HepG2 (cell line): ENCODE results near the gene BCL7A. TPM values are rescaled to one million over a fixed set of nuclear protein-coding genes. Genes with fewer than 3 reads are reported as not detected.

Experiments used
- ATAC-seq: fragments of 200-7000 bp; cut with Tn5 transposase; 3 replicates; pipeline ENCODE4 v1.9.1; 2020; ENCODE audit warnings: mild to moderate bottlenecking, moderate library complexity
- BruUV-seq: library from RNA; stranded (reverse); fragments of 400-500 nt; replicated peaks from 2 replicates; lab custom pipeline; 2021; lab: Mats Ljungman, UMichigan
- CTCF ChIA-PET: fragments of 300-600 bp; formaldehyde crosslinking; extraction: SDS; loops from one replicate; lab custom pipeline; 2021; ENCODE audit warnings: low total read pairs, inconsistent platforms, low intra/inter-chr PET ratio; lab: Yijun Ruan, JAX
- POLR2A ChIA-PET: fragments of 350-600 bp; sonication (Branson Sonifier 250); formaldehyde crosslinking; loops from one replicate; lab custom pipeline; 2020; ENCODE audit warnings: antibody characterized with exemption, inconsistent platforms; lab: Yijun Ruan, JAX
- DNase-seq: peaks from one replicate; pipeline ENCODE4 v3.0.0-alpha.2; 2015; ENCODE audit warnings: low spot score
- FAIRE-seq: peaks from 3 replicates; lab custom pipeline; 2011; peaks lifted over from hg19 to GRCh38; lab: Jason Lieb, UNC
- H2AFZ ChIP-seq: one replicate; pipeline ENCODE4 v1.6.1; 2011; ENCODE audit warnings: low read length, inconsistent platforms
- H3K27ac ChIP-seq: fragments of 300-600 bp; 3 replicates; pipeline ENCODE4 v1.8.0; 2011; ENCODE audit warnings: mixed run types, mild to moderate bottlenecking, mixed read lengths, low read length, inconsistent platforms; ENCODE audit not compliant: insufficient read depth; ENCODE audit errors: extremely low read length
- H3K27me3 ChIP-seq, 2 experiments: fragments of 200-600 bp in 1 of 2; 2 replicates in 1 of 2; 3 replicates in 1 of 2; pipeline versions ENCODE4 v1.6.0 to v1.8.0; 2011; ENCODE audit warnings: low read length in 2 of 2, mild to moderate bottlenecking in 2 of 2, moderate library complexity in 2 of 2, inconsistent platforms in 1 of 2; ENCODE audit not compliant: insufficient read depth in 2 of 2, control insufficient read depth in 1 of 2
- H3K36me3 ChIP-seq, 2 experiments: fragments of 200-600 bp in 1 of 2; replicated peaks in 1 of 2; 2 replicates in 1 of 2; 3 replicates in 1 of 2; pipeline versions ENCODE4 v1.5.1 to v1.8.0; 2011; ENCODE audit warnings: low read length in 2 of 2, inconsistent platforms in 1 of 2; ENCODE audit not compliant: insufficient read depth in 2 of 2, control insufficient read depth in 1 of 2
- H3K4me1 ChIP-seq: 2 replicates; pipeline ENCODE4 v1.5.1; 2012; ENCODE audit warnings: low read length, inconsistent platforms; ENCODE audit not compliant: insufficient read depth
- H3K4me2 ChIP-seq: 2 replicates; pipeline ENCODE4 v1.6.0; 2011; ENCODE audit warnings: low read depth, low read length, inconsistent platforms
- H3K4me3 ChIP-seq, 3 experiments: fragments of 200-600 bp in 1 of 3; sonication (generic), shearing (Covaris generic) in 1 of 3; replicated peaks in 1 of 3; 2 replicates each; pipeline ENCODE4 v1.5.1; 2011 to 2016; ENCODE audit warnings: low read length in 3 of 3, inconsistent platforms in 2 of 3, low read depth in 2 of 3, mild to moderate bottlenecking in 2 of 3, control low read depth in 1 of 3, mixed read lengths in 1 of 3; ENCODE audit not compliant: insufficient read depth in 1 of 3
- H3K79me2 ChIP-seq: one replicate; pipeline ENCODE4 v1.6.1; 2011; ENCODE audit warnings: low read length, inconsistent platforms; ENCODE audit not compliant: insufficient read depth
- H3K9ac ChIP-seq: 2 replicates; pipeline ENCODE4 v1.6.0; 2011; ENCODE audit warnings: mild to moderate bottlenecking, low read depth, low read length, inconsistent platforms; ENCODE audit not compliant: insufficient read depth
- H3K9me3 ChIP-seq: 2 replicates; pipeline ENCODE4 v1.5.1; 2012; ENCODE audit warnings: mild to moderate bottlenecking, low read length
- H4K20me1 ChIP-seq: 2 replicates; pipeline ENCODE4 v1.6.0; 2011; ENCODE audit warnings: inconsistent platforms, mild to moderate bottlenecking, low read length, moderate library complexity; ENCODE audit not compliant: insufficient read depth
- KLF9 ChIP-seq: IDR thresholded peaks from 2 replicates; pipeline ENCODE4 v1.6.1; 2016; ENCODE audit warnings: low read depth
- NRL ChIP-seq: sonication (generic); formaldehyde crosslinking; IDR thresholded peaks from 2 replicates; pipeline ENCODE4 v1.5.0; 2020; ENCODE audit warnings: missing genetic modification reagents, mild to moderate bottlenecking, moderate library complexity, borderline replicate concordance
- RBM22 ChIP-seq: fragments of 200-400 bp; formaldehyde crosslinking; optimal IDR thresholded peaks from 2 replicates; pipeline ENCODE3; 2017; ENCODE audit warnings: mild to moderate bottlenecking, low read length, moderate library complexity
- RBM39 ChIP-seq: fragments of 200-400 bp; formaldehyde crosslinking; IDR thresholded peaks from one replicate; pipeline ENCODE4 v1.6.1; 2018; ENCODE audit warnings: antibody characterized with exemption, mild to moderate bottlenecking, low read depth, low read length; ENCODE audit not compliant: poor library complexity, severe bottlenecking
- RORA ChIP-seq: sonication (generic); formaldehyde crosslinking; IDR thresholded peaks from 2 replicates; pipeline ENCODE4 v1.5.0; 2020; ENCODE audit warnings: mild to moderate bottlenecking, missing genetic modification reagents, moderate library complexity
- SNAPC2 ChIP-seq: sonication (generic); formaldehyde crosslinking; IDR thresholded peaks from 2 replicates; pipeline ENCODE4 v1.8.1; 2022; ENCODE audit warnings: mild to moderate bottlenecking, missing genetic modification reagents
- ZNF333 ChIP-seq: sonication (generic); formaldehyde crosslinking; IDR thresholded peaks from 2 replicates; pipeline ENCODE4 v1.4.0; 2020; ENCODE audit warnings: mild to moderate bottlenecking, missing genetic modification reagents, borderline replicate concordance
- ZNF549 ChIP-seq: sonication (generic); formaldehyde crosslinking; IDR thresholded peaks from 2 replicates; pipeline ENCODE4 v1.5.0; 2020; ENCODE audit warnings: missing genetic modification reagents
- ZNF609 ChIP-seq: sonication (generic); formaldehyde crosslinking; IDR thresholded peaks from 2 replicates; pipeline ENCODE4 v1.4.0; 2020; ENCODE audit warnings: mild to moderate bottlenecking, missing genetic modification reagents, borderline replicate concordance
- ZNF879 ChIP-seq: sonication (generic); formaldehyde crosslinking; IDR thresholded peaks from 2 replicates; pipeline ENCODE4 v1.8.1; 2023; ENCODE audit warnings: missing genetic modification reagents
- ZNF891 ChIP-seq: sonication (generic); formaldehyde crosslinking; IDR thresholded peaks from 2 replicates; pipeline ENCODE4 v1.5.0; 2020; ENCODE audit warnings: mild to moderate bottlenecking, missing genetic modification reagents
- WGBS: methylation state at CpG from one replicate; pipeline ENCODE4 v1.1.6; 2017; ENCODE audit warnings: low lambda C conversion rate; 5-methylcytosine and 5-hydroxymethylcytosine counted together
- in situ Hi-C: cut with HindIII; loops from 2 replicates; pipeline ENCODE4 v1.10.0; 2017; ENCODE audit warnings: low pct_unique_long_range_greater_than_20kb; ENCODE audit not compliant: extremely low pct_ligation_motif_present
- intact Hi-C: fragments of 100-400 bp; cut with micrococcal nuclease; formaldehyde crosslinking; loops from one replicate; pipeline ENCODE4 v1.10.0; 2022; ENCODE audit not compliant: unreplicated experiment
- polyA plus RNA-seq, 8 experiments: library from polyadenylated mRNA; depleted of rRNA in 3 of 8; stranded (reverse) in 7 of 8; unstranded in 1 of 8; fragments of >200 nt; fragmentation: Illumina TruSeq in 4 of 8; extraction: Trizol in 4 of 8; gene quantifications; 2 replicates each; pipeline versions ENCODE4 v1.2.1 to v1.2.3, GENCODE V29; 2011 to 2016; ENCODE audit warnings: low read depth in 4 of 8, missing spikeins in 1 of 8, mixed read lengths in 1 of 8; ENCODE audit not compliant: insufficient read depth in 1 of 8
- total RNA-seq, 5 experiments: library from RNA; depleted of rRNA; stranded (reverse); fragments of >200 nt; fragmentation: Illumina TruSeq; extraction: Trizol; gene quantifications; 2 replicates each; pipeline ENCODE4 v1.2.3, GENCODE V29; 2016; ENCODE audit warnings: low read depth in 1 of 5
- TF ChIP-seq, protein P1 (sequence below): sonication (generic); formaldehyde crosslinking; IDR thresholded peaks from 2 replicates; pipeline ENCODE4 v1.5.0; 2020; ENCODE audit warnings: missing genetic modification reagents, mild to moderate bottlenecking, borderline replicate concordance
- TF ChIP-seq, protein P2 (sequence below): sonication (generic); formaldehyde crosslinking; IDR thresholded peaks from 2 replicates; pipeline ENCODE4 v1.4.0; 2020; ENCODE audit warnings: low read depth, missing genetic modification reagents

Gene BCL7A
- total and polyA plus RNA-seq, 2 of the 13 experiments (the other 11 are each of a cell fraction or from before 2014, with no cell fraction given): 4.1 to 6.2 TPM

DNA sequence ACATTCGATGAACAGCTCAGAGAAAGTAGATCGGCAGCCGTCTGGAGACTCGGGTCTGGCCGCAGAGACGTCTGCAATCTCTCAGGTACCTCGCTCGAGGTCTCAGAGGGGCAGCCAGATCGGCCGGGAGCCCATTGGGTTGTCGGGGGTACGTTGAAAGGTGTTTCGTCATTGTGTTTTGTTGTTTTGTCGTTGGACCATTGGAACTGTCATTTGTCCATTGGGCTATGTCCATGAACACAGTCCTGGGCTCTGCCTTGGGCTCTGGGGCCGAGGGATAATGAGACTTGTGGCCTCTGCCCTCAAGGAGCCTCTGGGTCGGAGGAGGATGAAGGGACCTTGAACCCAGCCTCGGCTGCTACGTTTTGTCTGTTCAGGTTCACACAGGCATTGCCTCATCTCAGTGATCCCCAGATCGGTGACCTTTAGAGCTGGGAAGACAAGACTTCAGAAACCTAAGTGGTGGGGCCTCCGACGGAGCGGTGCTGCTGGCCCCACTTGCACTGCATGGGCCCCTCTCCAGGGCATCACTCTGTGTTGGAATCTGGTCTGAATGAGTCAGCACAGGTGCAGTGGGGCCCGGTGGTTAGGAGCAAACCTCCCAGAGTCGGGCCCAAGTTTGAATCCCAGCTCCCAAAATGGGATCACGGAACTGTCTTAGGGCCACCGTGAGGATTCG lies 33.3 kb downstream of the BCL7A start:
- in situ Hi-C loops: loop anchor here (5.0 to 10.0 kb wide), 2 partner anchors 67 to 130 kb away; partner anchors contain the start of gene LRRC43
- intact Hi-C loops: loop anchor here (1.0 to 2.0 kb wide), 2 partner anchors 68 to 136 kb away; no protein-coding TSS in a partner anchor
- no peak for ATAC-seq
- TF ChIP-seq RBM22 (no peak), ZNF891 (CRISPR knock-in tag) (peak; percentile 46; the same call in 1 of the 2 replicates), ZNF609 (CRISPR knock-in tag) (no peak), NRL (CRISPR knock-in tag) (peak; percentile 12; the same call in 1 of the 2 replicates), ZNF333 (CRISPR knock-in tag) (no peak), KLF9 (CRISPR knock-in tag) (no peak), RORA (CRISPR knock-in tag) (no peak), ZNF879 (no peak), ZNF549 (CRISPR knock-in tag) (no peak), RBM39 (peak; percentile 11), SNAPC2 (CRISPR knock-in tag) (0 out of 2 replicates have a peak, but pooled peaks have one; percentile 4)
- TF ChIP-seq, protein P1, sequence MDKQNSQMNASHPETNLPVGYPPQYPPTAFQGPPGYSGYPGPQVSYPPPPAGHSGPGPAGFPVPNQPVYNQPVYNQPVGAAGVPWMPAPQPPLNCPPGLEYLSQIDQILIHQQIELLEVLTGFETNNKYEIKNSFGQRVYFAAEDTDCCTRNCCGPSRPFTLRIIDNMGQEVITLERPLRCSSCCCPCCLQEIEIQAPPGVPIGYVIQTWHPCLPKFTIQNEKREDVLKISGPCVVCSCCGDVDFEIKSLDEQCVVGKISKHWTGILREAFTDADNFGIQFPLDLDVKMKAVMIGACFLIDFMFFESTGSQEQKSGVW (CRISPR knock-in tag): no peak
- TF ChIP-seq, protein P2, sequence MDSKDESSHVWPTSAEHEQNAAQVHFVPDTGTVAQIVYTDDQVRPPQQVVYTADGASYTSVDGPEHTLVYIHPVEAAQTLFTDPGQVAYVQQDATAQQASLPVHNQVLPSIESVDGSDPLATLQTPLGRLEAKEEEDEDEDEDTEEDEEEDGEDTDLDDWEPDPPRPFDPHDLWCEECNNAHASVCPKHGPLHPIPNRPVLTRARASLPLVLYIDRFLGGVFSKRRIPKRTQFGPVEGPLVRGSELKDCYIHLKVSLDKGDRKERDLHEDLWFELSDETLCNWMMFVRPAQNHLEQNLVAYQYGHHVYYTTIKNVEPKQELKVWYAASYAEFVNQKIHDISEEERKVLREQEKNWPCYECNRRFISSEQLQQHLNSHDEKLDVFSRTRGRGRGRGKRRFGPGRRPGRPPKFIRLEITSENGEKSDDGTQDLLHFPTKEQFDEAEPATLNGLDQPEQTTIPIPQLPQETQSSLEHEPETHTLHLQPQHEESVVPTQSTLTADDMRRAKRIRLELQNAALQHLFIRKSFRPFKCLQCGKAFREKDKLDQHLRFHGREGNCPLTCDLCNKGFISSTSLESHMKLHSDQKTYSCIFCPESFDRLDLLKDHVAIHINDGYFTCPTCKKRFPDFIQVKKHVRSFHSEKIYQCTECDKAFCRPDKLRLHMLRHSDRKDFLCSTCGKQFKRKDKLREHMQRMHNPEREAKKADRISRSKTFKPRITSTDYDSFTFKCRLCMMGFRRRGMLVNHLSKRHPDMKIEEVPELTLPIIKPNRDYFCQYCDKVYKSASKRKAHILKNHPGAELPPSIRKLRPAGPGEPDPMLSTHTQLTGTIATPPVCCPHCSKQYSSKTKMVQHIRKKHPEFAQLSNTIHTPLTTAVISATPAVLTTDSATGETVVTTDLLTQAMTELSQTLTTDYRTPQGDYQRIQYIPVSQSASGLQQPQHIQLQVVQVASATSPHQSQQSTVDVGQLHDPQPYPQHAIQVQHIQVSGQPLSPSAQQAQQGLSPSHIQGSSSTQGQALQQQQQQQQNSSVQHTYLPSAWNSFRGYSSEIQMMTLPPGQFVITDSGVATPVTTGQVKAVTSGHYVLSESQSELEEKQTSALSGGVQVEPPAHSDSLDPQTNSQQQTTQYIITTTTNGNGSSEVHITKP: no peak

More for the DNA sequence above, 33.3 kb downstream of the BCL7A start:
- FAIRE-seq: no peak
- Histone ChIP-seq H2AFZ (no peak overlapping the region), H3K27ac (no peak overlapping the region), H3K4me3 (no peak overlapping the region), H3K9me3 (no peaks in the 10 kb centered on the region), H3K4me1 (peaks cover 21% of the 10 kb centered on the region), H4K20me1 (no peaks in the 10 kb centered on the region), H3K9ac (no peak overlapping the region), H3K79me2 (no peaks in the 10 kb centered on the region), H3K4me2 (no peak overlapping the region), H3K27me3 (no peaks in the 10 kb centered on the region), H3K36me3 (peaks cover 9 to 30% of the 10 kb centered on the region in 2 experiments; a peak in 4 of 5 replicates)
- WGBS: 91% methylated on average over 19 of the region's 27 CpGs
- ChIA-PET POLR2A (interaction anchor here (1.5 kb wide), 1 partner anchor 8 kb away, joined by 4 read pairs; no protein-coding TSS in a partner anchor), CTCF (interaction anchor here (0.9 to 3.6 kb wide), 4 partner anchors 68 to 136 kb away, joined by 3 to 48 read pairs (median 10); no protein-coding TSS in a partner anchor)
- no peak for DNase-seq
- BruUV-seq: no TSS peak
